ENCODE results near the gene ZFPM1.

Gene ZFPM1

DNA sequence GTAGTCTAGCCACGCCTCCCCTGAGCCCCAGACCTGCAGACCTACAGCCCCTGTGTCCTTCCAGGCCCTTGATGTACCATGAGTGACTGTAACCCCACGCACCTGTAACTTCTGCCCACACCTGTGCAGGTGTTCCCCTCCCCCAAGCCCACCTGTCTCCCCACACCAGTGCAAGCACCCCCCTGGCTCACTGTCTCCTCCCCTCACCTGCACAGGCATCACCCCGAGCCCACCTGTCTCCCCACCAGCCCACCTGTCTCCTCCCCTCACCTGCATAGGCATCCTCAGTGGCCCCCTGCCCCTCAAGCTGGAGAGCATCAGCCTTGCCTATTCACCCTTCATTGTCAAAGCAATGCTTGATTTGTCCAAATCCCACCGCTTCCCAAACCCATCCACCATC lies 84.8 kb downstream of the ZFPM1 start:
- no peak for DNase-seq (ENCODE audit: low read depth in 2 of 2)

- no peak for DNase-seq (ENCODE audit: low read depth in 2 of 2)
Measured at GRCh38 chr16:88538366-88539060, 85.4 kb downstream of the ZFPM1 start.

GRCh38 chr16:88539261-88539651 lies 86.2 kb downstream of the ZFPM1 start:
- DNase-seq (ENCODE audit: low read depth in 2 of 2), result no peak

DNA sequence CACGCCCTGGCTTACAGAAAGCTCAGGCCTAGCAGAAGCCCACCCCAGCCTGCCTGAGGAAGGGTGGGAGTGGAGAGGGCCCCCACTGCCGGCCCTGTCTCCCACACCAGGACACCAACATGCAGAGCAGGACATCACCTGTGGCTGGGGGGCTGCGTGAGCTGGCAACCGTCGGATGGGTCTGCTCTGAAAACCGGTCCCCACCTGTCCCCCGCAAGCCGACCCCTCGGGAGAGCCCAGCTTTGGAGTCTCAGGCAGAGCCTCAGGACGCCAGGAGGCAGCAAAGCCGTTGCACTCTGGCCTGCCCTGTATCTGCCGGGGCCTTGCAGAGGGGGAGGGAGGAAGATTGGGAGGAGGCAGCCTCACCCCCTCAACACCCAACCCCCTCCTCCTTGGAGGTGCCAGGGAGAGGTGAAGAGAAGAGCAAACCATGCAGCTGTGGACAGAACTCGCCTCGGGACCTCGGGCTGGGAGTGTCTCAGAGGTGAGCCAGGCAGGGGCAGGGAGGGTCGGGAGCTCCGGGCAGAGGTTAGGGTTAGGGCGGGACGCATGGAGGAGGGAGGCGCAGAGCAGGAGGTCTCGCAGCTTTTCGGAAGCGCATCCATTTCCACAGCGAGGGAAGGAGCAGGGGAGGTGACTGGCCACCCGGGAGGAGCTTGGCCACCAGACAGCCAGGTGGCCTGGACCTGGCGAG lies 86.7 kb downstream of the ZFPM1 start:
- DNase-seq (ENCODE audit: low read depth in 2 of 2), result no peak

GRCh38 chr16:88540346-88540977 lies 87.4 kb downstream of the ZFPM1 start:
- no peak for DNase-seq (ENCODE audit: low read depth in 2 of 2)

DNA sequence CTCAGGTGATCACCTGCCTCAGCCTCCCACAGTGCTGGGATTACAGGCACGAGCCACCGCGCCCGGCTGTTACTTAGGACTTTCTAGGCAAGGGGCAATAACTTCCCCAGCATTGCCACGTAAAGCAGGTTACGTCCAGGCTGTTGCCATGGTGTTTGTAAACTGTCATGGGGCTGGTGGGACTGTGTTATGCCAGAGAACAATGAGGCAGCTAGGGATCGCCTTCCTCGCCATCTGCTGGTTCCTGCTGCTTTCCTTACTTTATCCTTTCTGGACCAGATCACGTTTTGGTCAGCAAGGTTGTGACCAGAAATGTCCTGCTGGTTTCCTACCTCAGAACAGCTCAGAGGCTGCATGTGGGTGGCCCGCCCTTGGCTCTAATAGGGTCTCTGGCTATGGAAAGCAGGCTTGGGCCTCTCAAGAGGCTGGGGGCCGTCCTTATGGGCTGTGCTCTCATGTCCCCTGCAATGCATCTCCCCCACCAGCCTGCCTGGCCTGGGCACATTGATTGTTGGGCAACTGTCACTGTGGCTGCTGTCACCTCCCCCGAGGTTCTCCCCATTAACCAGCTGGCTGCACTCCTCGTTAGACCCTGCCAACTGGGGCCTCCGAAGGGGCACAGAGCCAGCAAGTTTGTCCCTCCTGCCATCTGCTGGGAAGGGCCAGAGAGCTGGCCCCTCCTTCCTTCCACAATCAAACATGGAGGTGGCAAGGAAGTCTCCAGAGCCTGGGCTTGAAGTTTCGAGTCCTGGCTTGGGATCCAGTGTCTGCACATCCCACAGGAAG lies 88.9 kb downstream of the ZFPM1 start:
- no peak for DNase-seq (ENCODE audit: low read depth in 2 of 2)

DNA sequence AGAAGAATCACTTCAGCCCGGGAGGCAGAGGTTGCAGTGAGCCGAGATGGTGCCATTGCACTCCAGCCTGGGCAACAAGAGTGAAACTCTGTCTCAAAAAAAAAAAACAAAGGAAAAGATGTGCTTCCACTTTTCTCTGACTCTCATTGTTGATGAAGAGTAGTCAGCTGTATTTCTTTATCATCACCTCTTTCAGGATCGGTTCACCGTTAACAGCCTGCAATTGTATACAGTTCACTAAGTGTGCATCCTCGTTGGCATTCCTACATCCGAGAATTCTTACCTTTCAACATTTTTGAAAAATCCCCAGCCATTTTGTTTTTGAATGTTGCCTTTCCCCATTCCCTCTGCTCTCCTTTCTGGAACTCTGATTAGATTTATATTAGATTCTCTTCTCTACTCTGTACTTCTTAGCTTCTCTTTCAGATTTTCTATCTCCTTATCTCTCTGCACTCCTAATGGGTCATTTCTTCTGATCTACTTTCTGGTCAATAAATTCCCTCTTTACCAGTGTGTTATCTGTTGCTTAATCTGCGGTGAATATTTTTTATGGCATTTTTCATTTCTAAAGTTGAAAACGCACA lies 90.2 kb downstream of the ZFPM1 start:
- no peak for DNase-seq (ENCODE audit: low read depth in 2 of 2)

- no peak for DNase-seq (ENCODE audit: low read depth in 2 of 2)
Measured at GRCh38 chr16:88545781-88546180, 92.7 kb downstream of the ZFPM1 start.

GRCh38 chr16:88548131-88548874 lies 95.2 kb downstream of the ZFPM1 start:
- no peak for DNase-seq (ENCODE audit: low read depth in 2 of 2)

DNA sequence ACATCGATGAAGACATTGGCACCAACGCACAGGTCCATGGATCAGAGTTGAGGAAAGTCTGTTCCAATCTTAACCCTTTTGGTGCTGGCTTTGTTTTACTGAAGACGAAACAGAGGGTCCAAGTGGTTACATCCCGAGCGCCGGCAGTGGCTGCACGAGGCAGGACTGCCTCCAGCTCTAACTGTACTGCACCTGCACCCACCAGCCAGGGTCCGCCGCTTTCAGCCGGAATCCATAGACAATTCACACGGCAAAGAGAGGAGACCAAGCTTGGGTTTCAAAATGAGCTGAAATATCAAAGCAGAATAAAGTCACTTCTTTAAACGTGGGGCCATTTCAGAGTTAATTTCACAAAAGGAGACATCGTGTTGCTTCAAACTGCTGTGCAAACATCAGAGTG lies 95.9 kb downstream of the ZFPM1 start:
- no peak for DNase-seq (ENCODE audit: low read depth in 2 of 2)

DNA sequence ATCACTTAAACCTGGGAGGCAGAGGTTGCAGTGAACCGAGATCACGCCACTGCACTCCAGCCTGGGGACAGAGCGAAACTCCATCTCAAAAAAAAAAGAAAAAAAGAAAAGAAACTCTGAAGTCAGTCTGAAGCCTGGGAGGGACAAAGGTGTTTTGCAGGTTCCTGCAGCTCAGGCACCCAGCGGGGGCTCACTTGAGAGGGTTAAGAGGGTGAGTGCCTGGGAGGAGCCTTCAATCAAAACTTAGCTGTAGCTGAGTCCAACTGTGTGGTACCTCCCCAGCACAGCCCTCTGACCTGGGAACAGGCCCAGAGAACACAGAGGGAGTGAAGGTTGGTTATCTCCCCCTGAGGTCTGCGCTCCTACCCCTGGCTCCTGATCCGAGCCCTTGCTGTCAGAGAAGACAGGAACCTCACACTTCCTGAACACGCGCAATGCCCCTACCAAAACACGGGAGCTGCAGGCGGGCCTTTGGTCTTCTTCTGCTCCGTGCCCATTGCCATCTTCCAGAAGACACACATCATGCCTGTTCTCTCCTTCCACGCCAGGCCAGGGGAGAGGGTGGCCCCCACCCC lies 96.7 kb downstream of the ZFPM1 start:
- no peak for DNase-seq (ENCODE audit: low read depth in 2 of 2)

- no peak for DNase-seq (ENCODE audit: low read depth in 2 of 2)
Measured at GRCh38 chr16:88550246-88550661, 97.2 kb downstream of the ZFPM1 start.

DNA sequence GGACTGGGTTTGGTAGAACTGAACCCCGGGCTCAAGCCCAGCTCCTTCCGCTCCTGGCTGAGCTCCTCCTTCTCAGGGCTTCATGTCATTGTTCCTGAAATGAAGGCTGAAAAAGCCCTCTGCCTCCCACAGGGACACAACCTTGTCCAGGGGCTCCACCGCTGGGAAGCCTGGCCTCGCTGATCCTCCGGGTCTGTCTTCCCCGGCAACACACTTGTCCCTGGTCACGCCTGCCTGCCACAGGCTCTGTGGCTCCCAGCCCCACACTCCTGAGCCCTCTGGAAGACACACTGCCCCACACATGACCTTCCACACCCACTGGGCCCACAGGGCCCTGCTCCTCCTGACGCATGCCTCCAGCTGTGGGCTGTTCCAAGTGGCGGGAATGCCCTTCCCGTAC lies 99.1 kb downstream of the ZFPM1 start:
- DNase-seq (ENCODE audit: low read depth in 2 of 2), result no peak

DNA sequence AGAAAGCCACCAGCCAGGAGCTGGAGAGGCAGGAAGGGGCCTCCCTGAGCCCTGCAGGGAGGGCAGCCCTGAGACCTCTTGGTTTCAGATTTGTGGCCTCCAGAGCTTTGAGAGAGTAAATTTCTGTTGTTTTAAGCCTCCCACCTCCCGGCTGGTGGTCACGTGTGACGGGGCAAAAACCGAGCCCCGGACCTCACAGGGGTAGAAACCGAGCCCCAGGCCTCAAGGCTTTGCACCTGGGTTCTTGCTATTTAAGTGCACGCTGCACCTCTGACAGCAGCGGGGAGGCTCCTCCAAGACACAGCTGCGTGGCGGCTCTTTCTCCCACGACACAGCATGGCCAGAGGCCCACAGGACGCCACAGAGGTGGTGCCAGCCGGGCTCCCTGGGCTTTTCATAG lies 99.7 kb downstream of the ZFPM1 start:
- DNase-seq (ENCODE audit: low read depth in 2 of 2), result no peak

DNA sequence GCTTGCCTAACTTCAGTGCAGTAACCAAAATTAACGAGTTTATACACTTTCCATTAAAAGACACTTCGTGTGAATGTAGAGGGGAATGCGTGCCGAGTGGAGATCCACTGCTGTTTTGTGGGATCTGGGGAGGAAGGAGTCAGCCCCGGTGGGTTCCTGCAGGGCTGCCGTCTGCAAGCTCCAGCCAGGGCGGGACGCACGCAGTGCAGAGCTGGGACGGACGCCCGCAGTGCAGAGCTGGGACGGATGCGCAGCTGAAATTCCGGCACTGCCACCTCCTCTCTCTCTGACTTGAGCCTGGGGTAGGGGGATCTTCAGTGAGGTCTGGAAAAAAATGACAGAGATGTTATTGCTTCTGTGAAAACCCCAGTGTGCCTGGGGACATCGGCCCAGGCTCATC lies 100.7 kb downstream of the ZFPM1 start:
- no peak for DNase-seq (ENCODE audit: low read depth in 2 of 2)

- DNase-seq (ENCODE audit: low read depth in 2 of 2), result no peak
Measured at GRCh38 chr16:88554711-88555264, 101.7 kb downstream of the ZFPM1 start.

- no peak for DNase-seq (ENCODE audit: low read depth in 2 of 2)
Measured at GRCh38 chr16:88556294-88556988, 103.4 kb downstream of the ZFPM1 start.

DNA sequence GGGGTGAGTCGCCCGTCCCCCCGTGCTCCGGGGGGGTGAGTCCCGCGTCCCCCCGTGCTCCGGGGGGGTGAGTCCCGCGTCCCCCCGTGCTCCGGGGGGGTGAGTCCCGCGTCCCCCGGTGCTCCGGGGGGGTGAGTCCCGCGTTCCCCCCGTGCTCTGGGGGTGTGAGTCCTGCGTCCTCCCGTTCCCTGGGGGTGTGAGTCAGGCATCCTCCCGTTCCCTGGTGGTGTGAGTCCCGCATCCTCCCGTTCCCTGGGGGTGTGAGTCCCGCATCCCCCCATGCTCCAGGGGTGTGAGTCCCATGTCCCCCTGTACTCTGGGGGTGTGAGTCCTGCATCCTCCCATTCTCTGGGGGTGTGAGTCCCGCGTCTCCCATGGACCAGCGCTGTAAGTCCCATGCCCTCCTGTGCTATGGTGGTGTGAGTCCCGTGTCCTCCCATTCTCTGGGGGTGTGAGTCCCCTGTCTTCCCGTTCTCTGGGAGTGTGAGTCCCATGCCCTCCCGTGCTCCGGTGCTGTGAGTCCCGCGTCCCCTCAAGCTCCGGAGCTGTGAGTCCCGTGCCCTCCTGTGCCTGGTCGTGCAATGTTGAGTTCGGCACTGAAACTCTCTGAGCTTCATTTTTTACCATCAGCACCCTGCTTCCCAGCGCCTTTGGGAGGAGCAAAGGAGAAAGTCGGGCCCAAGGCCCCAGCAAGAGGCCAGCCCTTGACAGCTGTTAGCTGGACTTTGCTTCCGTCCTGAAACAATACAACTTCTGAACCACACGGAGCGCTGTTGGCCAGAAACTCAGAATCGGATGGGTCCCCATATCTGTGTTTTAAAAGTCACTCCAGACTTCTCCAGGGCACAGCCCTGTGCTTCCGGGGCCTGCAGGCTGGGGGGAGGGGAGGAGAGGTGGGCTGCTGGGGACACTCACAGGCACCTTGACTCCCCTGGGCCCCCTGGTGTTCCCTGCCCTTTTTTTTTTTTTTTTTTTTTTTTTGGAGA lies 105.7 kb downstream of the ZFPM1 start:
- DNase-seq (ENCODE audit: low read depth in 2 of 2), result no peak
